A673 (cell line): ENCODE results near the gene HIBADH.

Experiments used
- EZH2 ChIP-seq: fragments of 200-600 bp; sonication (generic); IDR thresholded peaks from 2 replicates; pipeline ENCODE4 v1.6.1; 2017; ENCODE audit warnings: borderline replicate concordance, low read depth, mild to moderate bottlenecking, mixed read lengths, antibody characterized with exemption, low read length; ENCODE audit not compliant: poor library complexity, severe bottlenecking
- TF ChIP-seq, protein P1 (sequence below): fragments of 300-800, 200-600 bp; sonication (generic); conservative IDR thresholded peaks from 2 replicates; pipeline ENCODE4 v1.5.1; 2017; ENCODE audit warnings: low read depth, mild to moderate bottlenecking, antibody characterized with exemption, low read length, moderate library complexity, mixed read lengths

DNA sequence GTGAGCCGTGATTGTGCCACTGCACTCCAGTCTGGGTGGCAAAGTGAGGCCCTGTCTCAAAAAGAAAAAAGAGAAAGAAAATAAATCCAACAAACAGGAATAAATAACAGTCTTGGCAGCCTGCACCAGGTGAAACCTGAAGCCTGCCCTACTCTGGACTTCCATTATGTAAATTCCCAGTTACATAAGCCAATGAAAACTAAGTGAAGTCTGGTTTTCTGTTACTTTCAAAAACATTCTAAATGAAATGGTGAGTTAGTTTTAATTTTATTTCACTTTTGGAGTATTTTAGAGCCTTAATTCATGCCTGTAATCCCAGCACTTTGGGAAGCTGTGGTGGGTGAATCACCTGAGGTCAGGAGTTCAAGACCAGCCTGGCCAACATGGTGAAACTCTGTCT lies 22.5 kb upstream of the HIBADH start:
- TF ChIP-seq, protein P1, sequence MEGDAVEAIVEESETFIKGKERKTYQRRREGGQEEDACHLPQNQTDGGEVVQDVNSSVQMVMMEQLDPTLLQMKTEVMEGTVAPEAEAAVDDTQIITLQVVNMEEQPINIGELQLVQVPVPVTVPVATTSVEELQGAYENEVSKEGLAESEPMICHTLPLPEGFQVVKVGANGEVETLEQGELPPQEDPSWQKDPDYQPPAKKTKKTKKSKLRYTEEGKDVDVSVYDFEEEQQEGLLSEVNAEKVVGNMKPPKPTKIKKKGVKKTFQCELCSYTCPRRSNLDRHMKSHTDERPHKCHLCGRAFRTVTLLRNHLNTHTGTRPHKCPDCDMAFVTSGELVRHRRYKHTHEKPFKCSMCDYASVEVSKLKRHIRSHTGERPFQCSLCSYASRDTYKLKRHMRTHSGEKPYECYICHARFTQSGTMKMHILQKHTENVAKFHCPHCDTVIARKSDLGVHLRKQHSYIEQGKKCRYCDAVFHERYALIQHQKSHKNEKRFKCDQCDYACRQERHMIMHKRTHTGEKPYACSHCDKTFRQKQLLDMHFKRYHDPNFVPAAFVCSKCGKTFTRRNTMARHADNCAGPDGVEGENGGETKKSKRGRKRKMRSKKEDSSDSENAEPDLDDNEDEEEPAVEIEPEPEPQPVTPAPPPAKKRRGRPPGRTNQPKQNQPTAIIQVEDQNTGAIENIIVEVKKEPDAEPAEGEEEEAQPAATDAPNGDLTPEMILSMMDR = no peak
- no peak for TF ChIP-seq EZH2
